ELF-1 (cell line): Measurements from ENCODE around the gene LYSMD3.
A peak's percentile ranks its signal among the peaks of the same experiment; 100 is the strongest.

Source experiments
- DNase-seq: peaks from one replicate; pipeline ENCODE4 v3.0.0-alpha.2; 2016; ENCODE audit warnings: low read depth, low spot score

The LYSMD3 gene

GRCh38 chr5:90483206-90483605, 46.2 kb downstream of the LYSMD3 start:
- DNase-seq: no peak

GRCh38 chr5:90480699-90481098, 48.7 kb downstream of the LYSMD3 start:
- no peak for DNase-seq

GRCh38 chr5:90479611-90480385, 49.6 kb downstream of the LYSMD3 start:
- no peak for DNase-seq

- DNase-seq: no peak
Measured at GRCh38 chr5:90477621-90478215, 51.7 kb downstream of the LYSMD3 start.

- peak; percentile 35 for DNase-seq
Measured at GRCh38 chr5:90477073-90477472, 52.3 kb downstream of the LYSMD3 start.

GRCh38 chr5:90476391-90476790, 53.0 kb downstream of the LYSMD3 start:
- no peak for DNase-seq

GRCh38 chr5:90475436-90475980, 53.9 kb downstream of the LYSMD3 start:
- DNase-seq: no peak

GRCh38 chr5:90474235-90475107, 54.9 kb downstream of the LYSMD3 start, which contains the start of the genes MBLAC2 and POLR3G:
TSS of gene MBLAC2 (minus strand) at chr5:90474771. CDS start at chr5:90474292, 479 bp downstream.
TSS of gene POLR3G (plus strand) at chr5:90474864. CDS start at chr5:90485568, 10,704 bp downstream.
- peak; percentile 95 for DNase-seq

GRCh38 chr5:90473396-90474234, 55.8 kb downstream of the LYSMD3 start:
- DNase-seq: peak; percentile 49

- DNase-seq: no peak
Measured at GRCh38 chr5:90472783-90473395, 56.5 kb downstream of the LYSMD3 start.
